ENCODE measurements around the gene P2RX3.

Gene P2RX3

DNA sequence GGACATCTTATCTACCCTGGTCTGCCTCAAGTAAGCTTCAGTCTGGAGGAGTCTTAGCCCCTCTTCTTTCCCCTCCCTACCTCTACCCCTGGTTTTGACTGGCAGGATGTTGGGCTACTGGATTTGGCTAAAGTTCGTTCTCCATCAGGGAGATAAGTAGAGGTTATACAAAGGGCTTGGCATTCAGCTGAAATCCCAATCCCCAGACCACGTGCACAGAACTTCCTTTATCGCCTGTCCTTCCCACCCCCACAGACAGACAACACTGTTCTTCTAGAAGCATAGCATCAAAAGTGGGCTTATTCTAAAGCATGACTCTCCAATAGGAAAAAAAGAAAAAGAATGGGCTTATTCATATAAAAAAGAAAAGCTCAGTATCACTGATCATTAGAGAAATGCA lies 35.0 kb downstream of the P2RX3 start:
- DNase-seq (ENCODE audit: low read depth), result no peak

DNA sequence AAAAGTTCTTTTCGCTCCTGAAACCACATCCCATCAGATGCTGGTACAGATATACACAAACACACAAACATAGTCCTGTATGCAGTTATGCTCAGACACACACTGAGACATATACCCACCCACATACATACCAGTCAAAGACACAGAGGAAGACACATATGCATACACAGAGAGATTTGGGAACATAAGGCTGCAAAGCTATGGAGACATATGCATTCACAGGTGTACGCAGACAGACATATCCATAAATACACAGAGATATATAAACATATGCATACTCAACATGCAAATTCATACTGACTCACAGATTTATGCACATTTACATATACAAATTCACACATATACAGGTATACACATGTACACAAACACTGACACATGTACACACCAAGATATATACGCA lies 36.8 kb downstream of the P2RX3 start:
- no peak for DNase-seq (ENCODE audit: low read depth)

DNA sequence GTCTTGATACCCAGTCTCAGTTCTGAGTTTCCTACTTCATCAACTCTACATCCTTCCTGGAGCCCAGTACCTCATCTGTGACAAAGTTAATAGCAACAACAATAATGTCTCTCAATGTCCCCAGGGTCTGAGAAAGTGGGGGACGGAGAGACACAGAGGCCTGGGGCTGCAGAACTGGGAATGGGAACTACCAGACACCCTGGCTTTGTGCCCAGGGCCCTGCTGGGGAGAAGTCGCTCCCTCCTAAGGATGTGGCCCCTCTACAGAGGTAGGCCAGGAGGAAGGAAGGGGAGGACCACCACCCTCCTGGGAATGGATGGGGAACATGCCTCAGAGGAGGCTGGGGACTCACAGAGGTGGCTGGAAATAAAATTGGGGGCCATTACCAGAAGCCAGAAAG lies 37.3 kb downstream of the P2RX3 start:
- DNase-seq (ENCODE audit: low read depth), result no peak

DNA sequence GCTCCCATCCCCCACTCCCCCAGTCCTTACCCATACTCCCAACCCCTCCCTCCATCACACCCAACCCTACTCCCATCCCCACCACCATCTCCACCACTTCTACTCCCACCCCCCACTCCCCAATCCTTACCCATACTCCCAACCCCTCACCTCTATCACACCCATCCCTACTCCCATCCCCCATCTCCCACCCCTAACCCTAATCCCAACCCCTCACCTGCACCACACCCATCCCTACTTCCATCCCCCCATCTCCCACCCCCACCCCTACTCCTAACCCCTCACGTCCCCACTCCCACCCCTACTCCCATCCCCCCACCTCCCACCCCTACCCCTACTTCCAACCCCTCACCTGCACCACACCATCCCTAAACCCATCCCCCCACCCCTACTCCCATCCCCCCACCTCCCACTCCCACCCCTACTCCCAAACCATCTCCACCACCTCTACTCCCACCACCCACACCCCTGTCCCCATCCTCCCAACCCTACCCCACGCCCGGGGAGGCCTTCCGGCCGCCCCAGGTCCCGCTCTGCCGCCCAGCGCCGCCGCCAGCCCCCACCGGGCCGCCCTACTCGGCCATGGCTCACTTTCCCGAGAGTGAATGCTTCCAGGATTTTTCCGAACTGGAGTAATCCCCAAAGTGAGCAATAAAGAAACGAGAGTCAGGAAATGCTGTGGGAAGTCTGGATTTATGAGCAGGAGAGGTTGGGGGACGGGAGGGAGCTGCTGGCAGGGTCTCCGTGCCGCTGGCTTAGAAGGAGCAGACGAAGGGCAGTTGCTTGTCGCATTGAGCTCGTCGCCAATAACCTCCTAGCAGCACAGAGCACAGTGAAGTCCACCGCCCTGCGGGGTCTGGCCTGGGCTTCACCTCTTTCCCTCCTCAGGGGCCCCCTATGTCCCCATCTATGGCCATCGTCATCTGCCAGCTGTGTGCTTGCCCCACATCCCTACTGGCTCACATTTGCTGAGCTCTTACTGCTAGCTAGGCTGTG lies 38.2 kb downstream of the P2RX3 start:
- DNase-seq (ENCODE audit: low read depth), result no peak

DNA sequence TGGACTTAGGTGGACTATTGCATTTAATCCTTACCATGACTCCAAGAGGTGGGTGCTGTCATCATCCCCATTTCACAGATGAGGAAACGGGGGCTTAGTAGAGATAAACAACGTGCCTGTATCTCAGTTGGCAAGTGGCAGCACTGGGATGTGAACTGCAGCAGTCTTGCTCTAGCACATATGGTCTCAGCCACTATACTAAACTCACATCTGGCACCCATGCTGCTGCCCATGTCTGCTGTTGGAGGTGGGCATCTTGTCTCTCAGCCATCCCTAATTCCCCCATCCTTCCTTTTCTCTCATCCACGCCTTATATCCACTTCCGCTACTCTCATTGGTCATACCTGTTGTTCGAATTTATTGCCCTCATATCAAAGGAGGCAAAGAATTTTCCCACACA lies 39.0 kb downstream of the P2RX3 start:
- DNase-seq (ENCODE audit: low read depth), result no peak

DNA sequence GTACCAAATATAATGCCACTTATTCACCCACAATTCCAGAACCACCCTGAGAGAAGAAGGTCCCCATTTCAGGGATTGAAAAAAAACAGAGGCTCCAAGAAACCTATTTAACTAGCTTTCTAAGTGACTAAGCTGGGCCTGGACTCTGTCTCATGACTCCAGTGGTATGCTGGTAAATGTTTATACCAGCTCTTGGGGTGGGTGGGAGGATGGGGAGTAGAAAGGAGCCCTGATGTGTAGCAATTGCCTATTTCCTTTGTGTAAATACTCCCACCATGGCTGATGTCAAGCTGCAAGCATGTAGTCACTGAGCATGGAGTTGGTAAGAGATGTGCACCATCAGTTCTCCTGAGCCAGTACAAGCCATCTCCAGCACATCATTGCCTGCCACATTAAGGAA lies 40.0 kb downstream of the P2RX3 start:
- no peak for DNase-seq (ENCODE audit: low read depth)

DNA sequence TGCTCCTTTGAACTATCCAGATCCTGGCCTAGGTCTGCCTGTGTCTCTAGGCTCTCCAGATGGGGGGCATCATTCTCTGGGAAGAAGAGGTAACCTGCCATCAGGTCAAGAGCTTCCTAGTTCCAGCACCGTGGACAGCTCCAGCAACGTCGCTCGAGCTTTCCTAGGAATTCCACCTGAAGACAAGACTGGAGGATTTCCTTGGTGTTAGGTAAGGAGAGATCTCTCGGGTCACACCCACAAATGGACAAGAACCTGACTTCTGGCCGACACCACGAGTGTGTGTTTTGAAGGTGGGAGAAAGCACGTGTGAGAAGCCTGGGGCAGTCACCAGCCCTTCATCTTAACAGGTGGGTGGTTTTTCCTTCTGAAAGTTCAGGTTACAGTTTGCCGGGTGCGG lies 41.6 kb downstream of the P2RX3 start:
- DNase-seq (ENCODE audit: low read depth), result no peak

DNA sequence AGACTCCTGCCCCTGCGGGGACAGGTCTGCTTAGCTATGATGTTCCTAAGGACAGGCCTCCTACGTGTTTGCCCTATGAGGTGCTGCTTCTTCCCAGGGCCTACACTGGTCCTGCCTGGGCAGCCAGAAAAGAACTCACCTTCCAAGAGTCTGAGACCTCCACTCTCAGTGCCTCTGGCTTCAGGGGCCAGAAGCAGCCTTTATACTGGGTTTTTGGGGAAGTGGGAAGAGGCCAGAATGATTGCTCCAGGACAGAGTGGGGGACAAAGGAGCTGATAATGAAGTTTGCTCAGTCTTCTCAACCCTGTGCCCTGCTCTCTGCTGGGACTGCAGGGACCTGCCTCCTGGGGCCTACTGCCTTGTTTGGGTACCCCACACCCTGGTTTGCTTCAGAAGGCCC lies 42.8 kb downstream of the P2RX3 start, which contains the start of gene PRG3:
TSS of gene PRG3 (minus strand) at position 176 of the 400 bp plus-strand sequence. CDS start 442 bp downstream, outside the sequence.
- DNase-seq (ENCODE audit: low read depth), result no peak

DNA sequence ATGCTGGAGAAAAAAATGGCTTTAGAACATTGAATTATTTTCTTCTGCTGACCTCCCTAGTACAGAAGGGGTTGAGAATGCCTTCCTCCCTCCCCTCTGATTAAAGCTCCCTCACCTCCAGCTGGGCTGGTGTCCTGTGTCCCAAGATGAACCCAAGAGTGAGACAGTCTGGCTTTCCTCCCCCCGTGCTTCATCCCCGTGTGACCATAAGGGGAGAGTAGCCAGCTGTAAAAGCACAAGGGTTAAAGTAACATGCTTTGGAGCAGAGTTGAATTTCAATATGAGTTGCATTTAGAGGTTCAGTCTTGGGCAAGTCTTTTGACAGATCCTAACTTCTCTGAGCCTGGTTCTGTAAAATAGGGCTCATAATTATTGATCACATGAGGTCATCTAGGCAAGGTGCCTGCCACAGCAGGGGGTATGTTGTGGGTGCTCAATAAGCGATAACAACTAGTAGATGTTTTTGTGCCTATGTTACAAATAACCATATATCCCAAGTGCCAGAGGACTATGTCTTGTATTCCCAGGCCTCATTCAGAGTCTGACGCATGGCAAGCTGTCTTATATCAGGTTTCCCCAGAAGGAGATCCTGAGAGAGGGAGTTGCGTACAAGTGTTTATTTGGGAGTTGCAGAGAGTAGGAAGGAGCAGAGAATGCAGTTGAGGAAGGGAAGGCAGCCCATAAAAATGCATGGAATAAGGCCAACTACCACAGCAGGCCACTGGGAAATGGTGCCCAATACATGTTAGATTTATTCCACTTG lies 48.2 kb downstream of the P2RX3 start:
- DNase-seq (ENCODE audit: low read depth), result no peak

DNA sequence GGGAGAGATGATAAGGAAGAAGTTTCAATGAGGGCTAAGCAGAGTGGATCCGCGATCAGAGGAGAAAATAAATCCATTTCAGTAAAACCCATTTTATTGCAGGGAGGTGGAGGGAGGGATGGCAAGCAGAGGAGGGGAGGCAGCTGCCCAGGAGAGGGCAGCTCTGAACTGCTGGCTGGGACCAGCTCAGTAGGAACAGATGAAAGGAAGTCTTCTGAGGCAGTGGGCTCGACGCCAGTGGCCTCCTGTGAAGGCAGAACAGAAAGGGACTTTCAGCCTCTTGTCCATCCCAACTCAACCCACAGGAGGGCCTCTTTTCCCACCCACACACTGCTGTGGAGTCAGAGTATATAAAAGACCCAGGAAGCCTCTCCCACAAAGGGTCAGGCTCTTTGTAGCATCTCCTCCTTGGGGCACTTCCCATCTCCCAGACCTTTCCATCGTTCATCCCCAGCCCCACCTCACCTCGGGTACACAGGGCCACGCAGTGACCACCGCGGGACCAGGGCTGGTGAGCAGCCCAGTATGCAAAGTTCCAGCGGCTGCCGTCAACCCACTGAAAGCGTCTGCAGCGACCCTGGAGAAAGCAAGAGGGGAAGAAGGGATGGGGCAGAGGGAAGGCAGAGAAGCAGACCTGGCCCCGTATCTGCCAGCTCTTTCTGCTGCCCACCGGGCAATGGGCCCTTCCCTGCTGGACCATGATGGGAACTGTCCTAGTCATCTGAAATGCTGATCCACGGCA lies 49.3 kb downstream of the P2RX3 start:
- no peak for DNase-seq (ENCODE audit: low read depth)

DNA sequence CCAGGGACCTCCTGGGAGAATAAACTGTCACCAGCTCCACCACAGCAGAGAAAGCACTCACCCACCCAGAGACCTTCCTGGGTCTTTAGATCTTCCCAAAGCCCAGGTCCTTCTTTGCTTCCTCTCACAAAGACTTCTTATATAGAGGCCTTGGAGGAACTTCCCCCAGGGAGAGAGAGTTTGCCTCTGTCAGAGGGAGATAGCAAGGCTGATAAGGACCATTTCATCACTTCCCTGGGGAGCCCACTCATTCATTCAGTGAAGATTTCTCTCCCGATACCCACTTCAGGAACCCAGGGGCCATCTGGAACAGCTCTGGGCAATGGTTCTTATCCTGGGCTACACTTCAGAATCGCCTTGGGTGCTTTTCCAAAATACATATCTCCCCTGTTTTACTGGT lies 52.4 kb downstream of the P2RX3 start, which contains the start of gene PRG2:
TSS of gene PRG2 (minus strand) at position 116 of the 400 bp plus-strand sequence. CDS start 706 bp downstream, outside the sequence.
- DNase-seq (ENCODE audit: low read depth), result no peak

DNA sequence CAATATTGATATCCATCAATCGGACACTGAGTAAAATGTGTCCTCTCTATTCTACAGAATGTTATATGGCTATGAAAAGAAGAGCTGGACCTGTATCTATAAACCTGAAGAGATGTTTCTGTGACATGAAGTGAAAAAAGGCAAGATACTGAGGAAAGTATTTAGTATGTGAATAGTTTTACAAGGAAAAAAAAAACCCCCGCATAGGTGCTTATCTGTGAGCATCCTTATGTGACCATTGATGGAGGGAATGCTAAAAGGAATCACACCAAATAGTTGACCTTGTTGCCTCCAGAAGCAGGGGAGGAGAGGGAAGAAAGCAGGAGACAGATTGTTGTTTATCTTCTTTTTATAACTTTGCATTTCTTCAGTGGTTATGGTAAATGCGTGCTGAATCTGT lies 53.0 kb downstream of the P2RX3 start:
- DNase-seq (ENCODE audit: low read depth), result no peak

DNA sequence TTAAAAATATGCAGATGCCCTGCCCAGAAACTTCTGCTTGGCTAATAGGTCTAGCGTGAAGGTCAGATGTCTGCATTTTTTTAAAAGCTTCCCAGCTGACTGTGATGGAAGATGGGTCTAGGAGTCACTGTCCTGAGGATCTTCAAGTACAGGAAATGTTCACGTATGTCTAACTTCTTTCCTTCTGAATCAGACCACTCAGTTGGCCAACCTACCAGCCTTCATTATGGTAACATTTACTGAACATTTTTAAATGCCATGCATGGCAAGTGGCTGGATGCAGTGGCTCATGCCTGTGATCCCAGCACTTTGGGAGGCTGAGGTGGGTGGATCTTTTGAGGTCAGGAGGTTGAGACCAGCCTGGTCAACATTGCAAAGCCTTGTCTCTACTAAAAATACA lies 53.4 kb downstream of the P2RX3 start:
- no peak for DNase-seq (ENCODE audit: low read depth)

DNA sequence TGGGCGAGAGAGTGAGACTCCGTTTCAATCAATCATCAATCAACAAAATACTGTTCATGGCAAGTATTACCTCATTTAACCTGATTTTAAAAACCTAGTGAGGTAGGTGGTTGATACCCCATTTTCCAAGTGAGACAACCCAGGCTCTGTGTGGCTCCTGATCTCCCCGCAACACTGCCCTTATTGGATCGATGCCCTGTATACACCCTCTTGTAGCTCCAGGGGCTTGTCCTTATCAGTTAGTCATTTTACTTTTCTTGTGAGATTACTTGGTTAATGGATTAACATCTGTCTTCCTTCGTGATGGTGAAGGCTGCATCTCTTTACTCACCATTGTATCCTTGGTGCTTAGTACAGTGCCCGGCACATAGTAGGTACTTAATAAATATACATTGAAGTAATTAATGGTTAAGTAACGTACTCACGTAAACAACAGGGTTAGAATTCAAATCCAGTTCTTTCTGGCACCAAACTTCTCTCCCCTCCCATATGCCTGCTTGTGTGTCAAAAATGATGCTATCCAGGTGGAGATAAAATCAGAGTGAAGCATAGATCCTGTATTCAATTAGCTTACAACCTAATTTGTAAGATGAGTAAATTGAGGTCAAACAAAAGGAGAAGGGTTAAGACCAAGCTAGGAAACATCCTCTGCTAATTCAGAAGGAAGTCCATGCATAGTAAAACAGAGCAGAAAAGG lies 54.1 kb downstream of the P2RX3 start:
- DNase-seq (ENCODE audit: low read depth), result no peak

DNA sequence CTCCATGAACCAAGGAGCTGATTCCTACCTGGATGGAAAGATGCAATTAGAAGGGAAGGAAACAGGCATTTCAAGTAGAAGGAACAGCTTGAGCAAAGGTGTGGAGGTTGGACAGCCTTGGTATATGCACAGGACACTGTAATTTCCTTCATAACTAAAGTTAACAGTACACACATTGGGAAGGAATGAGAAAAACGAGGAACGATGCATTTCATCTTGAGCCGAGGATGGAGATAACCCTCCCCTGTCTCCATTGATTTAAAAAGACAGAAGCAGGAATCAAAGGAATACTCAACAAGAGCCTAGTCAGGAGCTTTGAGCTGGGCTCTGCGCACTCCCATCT lies 54.6 kb downstream of the P2RX3 start:
- DNase-seq (ENCODE audit: low read depth), result no peak

DNA sequence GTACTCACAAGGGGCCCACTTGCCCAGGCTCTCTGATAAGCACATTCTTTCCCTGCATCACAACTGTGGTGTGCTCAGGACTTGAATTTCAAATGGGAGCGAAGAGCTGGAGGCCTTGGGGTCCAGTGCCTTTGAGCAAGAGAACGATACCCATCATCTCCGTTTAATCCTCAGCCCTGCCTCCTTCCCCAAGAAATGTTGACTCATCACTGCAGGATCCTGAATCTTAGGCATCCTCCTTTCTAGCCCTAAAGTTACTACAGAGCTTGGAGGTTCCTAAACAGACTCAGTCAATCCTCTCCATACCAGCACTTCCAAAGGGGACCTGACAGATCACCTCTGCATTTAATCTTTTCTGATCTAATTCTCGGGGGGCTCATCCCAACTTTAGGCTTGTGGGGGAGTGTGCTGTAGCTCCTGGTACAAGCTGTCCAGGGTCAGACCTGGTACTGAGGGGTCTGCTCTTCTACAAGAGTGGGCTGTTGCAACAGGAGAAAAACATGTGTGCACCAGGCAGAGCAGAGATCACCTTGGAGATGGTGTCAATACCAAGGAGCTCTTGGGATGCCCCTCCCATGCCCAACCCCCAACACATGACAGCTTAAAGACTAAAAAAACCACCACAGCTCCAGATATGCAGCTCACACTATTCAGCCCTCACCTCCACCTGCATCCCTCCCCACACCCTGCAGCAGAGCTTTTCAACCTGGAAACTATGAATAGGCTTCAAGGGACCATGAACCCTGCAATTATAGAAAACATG lies 56.2 kb downstream of the P2RX3 start:
- no peak for DNase-seq (ENCODE audit: low read depth)

DNA sequence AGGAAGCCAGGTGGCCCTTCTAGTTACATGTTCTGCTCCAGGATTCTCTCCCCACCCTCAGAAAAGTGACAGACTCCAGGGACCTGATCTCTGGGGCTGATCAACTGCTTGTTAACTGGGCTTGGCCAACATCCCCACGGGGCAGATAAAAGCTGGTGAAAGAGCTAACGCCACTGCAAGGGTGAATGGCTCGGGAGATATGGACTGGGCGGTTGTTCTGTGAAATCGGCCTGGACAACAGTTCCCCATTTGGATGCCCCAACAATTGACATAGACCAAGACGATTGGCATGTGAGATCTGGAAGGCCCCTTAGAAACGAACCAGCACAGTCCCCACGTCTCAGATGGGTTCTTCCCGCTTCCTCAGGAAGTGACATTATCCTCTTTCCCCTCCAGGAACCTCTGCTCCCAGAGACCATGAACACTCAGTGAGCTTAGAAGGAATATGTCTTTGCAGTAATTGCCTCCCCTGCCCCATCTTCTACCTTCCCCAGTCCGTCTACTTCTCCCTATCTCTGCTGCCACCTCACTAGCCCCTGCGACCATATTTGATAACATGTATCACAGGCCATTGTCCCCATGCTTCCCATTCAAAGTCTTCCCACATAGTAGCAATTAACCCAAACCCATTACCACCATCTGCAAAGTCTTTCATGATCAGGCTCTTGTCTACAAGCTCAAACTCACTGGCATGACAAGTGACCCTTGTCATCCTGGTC lies 57.9 kb downstream of the P2RX3 start:
- no peak for DNase-seq (ENCODE audit: low read depth)

DNA sequence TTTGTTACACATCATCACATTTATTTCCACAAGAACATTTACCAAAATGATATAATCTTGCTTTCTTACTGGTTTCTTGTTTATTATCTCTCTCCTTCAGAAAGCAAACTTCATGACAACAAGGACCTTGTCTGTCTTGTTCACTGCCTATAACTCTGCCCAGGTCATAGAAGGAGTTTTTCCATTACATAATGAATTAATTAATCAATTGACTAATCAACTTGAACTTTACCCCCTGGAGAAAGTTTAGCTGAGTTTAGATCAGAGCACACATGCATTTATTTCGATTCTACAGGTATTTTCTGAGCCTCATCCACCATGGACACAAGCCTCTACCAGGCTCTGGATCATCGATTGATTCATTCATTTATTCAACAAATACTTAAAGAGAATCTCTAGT lies 58.6 kb downstream of the P2RX3 start:
- DNase-seq (ENCODE audit: low read depth), result no peak

DNA sequence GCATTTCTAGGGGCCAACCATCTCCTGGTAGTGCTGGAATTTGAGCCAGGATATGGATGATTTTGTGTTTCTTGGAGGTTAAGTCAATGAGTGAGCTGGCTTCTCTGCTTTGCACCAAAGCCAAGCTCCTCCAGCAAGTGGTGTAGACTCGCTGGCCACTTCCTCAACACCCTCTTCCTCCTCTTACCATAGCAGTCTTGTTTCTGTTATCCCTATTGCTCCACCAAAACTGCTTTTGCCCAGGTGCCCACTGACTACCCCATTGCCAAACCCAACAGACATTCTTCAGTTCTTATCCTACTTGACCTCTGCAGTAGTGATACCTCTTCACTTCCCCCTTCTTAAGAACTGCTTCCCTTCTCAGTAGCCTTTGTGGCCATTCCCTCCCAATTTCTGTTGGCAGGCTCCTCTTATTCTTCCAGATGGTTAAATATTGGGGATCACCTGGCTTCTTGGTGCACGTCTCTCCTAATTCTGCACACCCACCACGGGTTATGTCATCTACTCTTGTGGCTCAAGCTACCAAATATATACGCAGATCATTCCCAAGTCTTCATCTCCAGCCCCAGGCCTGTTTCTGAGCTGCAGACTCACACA lies 59.3 kb downstream of the P2RX3 start:
- DNase-seq (ENCODE audit: low read depth), result no peak

DNA sequence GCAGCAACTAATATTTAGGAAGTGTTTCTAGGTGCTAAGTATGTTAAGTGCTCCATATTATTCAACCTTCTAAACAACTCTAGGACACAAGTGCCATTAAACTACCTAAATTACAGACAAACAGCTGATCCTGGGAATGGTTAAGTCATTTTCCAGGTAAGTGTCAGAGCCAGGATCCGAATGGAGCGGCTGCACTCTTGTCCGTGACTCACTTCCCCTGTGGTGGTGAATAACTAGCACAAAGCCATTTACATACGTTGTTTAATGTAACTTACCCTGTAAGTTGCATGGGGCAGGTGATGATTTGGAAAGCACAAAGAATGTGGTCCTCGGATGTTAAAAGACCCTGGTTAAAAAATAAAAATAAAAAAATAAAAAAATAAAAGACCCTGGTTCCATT lies 61.1 kb downstream of the P2RX3 start:
- no peak for DNase-seq (ENCODE audit: low read depth)

Data from stimulated activated CD8-positive, alpha-beta memory T cell treated with anti-CD3 and anti-CD28 coated beads, Interleukin-7, amount 100 ng/mL, for 24 hours (primary cell).